Duodenal mucosa (tissue), 2 donors: Measurements from ENCODE around the gene CHCHD6.

Experiments
- H3K27ac ChIP-seq: one replicate; pipeline ENCODE4 v1.7.0; 2013; ENCODE audit warnings: low read depth, low read length
- H3K27me3 ChIP-seq, 2 donors: one replicate each; pipeline ENCODE4 v1.7.0; 2013; ENCODE audit warnings: low read length in 2 of 2, control low read depth in 1 of 2; ENCODE audit not compliant: insufficient read depth in 2 of 2, control insufficient read depth in 1 of 2
- H3K36me3 ChIP-seq, 2 donors: one replicate each; pipeline ENCODE4 v1.7.0; 2013; ENCODE audit warnings: low read length in 2 of 2, control low read depth in 1 of 2; ENCODE audit not compliant: insufficient read depth in 2 of 2, control insufficient read depth in 1 of 2
- H3K4me1 ChIP-seq, 2 donors: one replicate each; pipeline ENCODE4 v1.7.0; 2013; ENCODE audit warnings: low read length in 2 of 2, control low read depth in 1 of 2; ENCODE audit not compliant: insufficient read depth in 2 of 2, control insufficient read depth in 1 of 2
- H3K4me3 ChIP-seq, 2 donors: one replicate each; pipeline ENCODE4 v1.7.0; 2013; ENCODE audit warnings: low read length in 2 of 2, low read depth in 1 of 2
- H3K9ac ChIP-seq, 2 donors: one replicate each; pipeline ENCODE4 v1.7.0; 2013; ENCODE audit warnings: low read length in 2 of 2, low read depth in 1 of 2
- H3K9me3 ChIP-seq, 2 donors: one replicate each; pipeline ENCODE4 v1.7.0; 2013; ENCODE audit warnings: low read length in 2 of 2, control low read depth in 1 of 2; ENCODE audit not compliant: control insufficient read depth in 1 of 2

Gene CHCHD6

DNA sequence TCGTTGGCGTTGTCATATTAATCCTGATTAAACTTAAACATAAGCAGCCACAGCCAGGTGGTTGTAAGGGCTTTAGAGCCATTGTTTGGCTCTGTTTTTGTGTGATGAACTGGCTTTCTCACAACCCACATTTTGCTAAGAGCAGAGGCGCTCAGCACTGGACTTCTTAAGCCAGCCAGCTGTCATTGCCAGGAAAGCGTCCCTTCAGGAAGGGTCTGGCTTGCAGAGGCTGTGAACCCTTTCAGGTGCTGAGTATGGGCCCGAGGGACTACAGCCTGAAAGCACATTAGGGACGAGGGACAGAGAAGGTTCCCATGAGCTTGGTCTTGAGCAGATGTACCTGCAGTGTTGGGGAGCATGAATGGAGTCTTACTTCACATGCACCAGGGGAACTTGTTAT lies 112.3 kb downstream of the CHCHD6 start:
- Histone ChIP-seq H3K9me3 (no peaks in the 10 kb centered on the region), H3K27ac (no peak overlapping the region), H3K4me3 (no peak overlapping the region), H3K27me3 (no peaks in the 10 kb centered on the region), H3K9ac (no peak overlapping the region), H3K4me1 (peaks cover 0 to 2% of the 10 kb centered on the region in 2 donors), H3K36me3 (no peaks in the 10 kb centered on the region)

DNA sequence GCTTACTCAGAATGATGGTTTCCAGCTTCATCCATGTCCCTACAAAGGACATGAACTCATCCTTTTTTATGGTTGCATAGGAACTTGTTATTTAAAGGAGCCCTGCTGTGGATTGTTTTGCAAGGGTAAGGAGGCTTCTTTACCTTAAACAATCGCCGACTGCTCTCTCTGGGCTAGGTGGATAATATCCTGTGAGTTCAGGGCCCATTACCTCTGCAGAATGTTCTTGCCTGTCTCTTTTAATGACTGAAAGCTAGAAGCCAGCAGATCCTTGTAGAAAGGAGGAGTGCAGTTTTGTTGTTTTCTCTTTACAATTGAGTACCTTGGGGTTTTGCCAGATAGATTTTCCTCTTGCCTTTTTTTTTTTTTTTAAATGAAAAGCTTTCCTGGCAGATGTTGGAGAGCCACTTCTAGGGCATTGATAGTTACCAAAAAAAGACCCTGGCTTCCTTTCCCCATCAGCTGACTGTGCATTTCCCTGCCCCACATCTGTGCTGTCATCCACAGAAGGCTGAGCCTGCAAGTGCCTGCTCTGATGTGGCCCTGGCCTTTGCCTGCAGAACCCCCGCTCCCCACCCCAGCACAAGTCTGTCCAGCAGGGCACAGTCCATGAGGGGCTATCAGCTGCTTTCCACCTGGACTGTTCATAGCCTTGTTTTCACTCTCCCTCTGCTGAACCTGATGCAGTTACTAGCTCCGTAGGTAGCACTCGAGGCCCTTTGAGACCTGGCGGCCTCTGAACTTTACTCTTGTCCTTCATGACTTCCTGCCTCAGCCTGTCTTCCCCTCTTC lies 113.1 kb downstream of the CHCHD6 start:
- H3K4me1 ChIP-seq, result peaks cover 0 to 2% of the 10 kb centered on the region in 2 donors
- no peaks in the 10 kb centered on the region for H3K27me3 ChIP-seq
- no peak overlapping the region for H3K4me3 ChIP-seq
- H3K9me3 ChIP-seq, result no peaks in the 10 kb centered on the region
- H3K9ac ChIP-seq, result no peak overlapping the region
- no peaks in the 10 kb centered on the region for H3K36me3 ChIP-seq
- H3K27ac ChIP-seq, result no peak overlapping the region

DNA sequence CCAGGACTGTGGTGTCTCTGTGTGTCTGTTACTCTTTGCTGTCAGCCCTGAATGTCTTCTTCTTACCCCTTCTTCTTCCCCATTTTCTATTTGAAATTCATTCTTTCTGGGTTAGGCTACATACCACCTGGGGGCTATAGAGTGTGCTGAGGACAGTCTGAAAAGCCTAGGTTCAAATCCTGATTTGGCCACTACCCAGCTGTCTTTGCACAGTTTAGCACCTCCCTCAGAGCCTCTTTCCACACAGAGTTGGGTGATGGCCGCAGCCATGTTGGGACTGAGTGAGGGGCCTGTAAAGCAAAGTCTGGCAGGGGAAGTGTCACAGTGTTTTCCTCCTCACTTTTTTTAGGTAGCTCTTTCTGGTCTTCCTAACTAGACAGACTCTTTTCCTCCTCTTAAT lies 113.7 kb downstream of the CHCHD6 start:
- no peak overlapping the region for H3K27ac ChIP-seq
- H3K36me3 ChIP-seq, result no peaks in the 10 kb centered on the region

DNA sequence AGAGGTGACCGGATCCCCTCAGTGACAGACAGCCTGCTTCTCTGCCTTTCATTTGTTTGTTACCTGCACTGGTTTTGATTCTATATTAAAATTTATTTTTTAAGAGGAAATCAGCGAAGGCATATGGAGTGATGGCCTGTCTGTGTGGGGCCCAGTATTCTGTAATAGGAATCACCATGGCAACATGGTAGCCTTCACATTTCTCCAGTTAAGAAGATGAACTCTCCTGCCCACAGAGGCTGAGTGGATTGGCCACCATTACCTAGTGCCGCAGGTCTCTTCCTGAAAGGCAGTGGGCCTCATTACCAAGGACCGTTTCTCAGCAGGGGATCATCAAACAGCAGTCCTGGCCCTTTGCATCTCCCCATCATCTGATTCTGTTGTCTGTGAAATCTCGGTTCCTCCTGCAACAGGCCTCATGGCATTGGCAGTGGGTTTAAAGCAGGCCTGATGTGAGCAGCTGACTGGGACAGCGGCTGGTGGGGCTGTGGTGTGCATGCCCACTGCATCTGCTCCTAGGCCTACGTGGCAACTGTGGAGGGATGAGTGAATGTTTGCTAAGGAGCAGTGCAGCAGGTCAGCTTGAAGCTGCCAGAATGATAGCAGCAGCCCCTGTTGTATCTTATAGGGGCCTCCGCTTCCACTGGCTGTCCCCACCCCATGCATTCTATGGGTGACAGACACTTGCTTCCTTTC lies 114.5 kb downstream of the CHCHD6 start:
- Histone ChIP-seq H3K36me3 (no peaks in the 10 kb centered on the region), H3K4me3 (no peak overlapping the region), H3K27ac (no peak overlapping the region), H3K9me3 (no peaks in the 10 kb centered on the region), H3K9ac (no peak overlapping the region), H3K27me3 (no peaks in the 10 kb centered on the region), H3K4me1 (peaks cover 0 to 2% of the 10 kb centered on the region in 2 donors)

More for the DNA sequence above, 113.7 kb downstream of the CHCHD6 start:
- no peaks in the 10 kb centered on the region for H3K9me3 ChIP-seq
- H3K27me3 ChIP-seq, result no peaks in the 10 kb centered on the region
- H3K4me3 ChIP-seq, result no peak overlapping the region
- peaks cover 0 to 2% of the 10 kb centered on the region in 2 donors for H3K4me1 ChIP-seq
- H3K9ac ChIP-seq, result no peak overlapping the region

DNA sequence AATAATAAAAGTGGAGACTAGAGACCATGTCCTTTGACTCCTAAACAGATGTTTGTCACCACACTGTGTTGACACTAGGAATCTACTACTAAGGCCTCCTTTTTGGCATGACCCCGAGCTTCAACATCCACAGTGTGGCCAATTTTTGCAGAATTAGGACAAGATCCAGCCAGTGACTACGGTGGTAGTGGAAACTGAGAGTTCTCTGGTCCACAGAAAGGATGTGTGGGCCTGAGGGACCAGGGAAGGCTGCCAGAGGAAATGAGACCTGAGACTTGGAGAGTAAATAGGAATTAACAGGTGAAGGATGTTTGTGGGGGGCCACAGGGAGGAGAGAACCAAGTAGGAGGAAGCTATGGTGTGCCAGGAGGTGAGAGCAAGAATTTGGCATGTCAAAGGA lies 122.7 kb downstream of the CHCHD6 start:
- H3K27ac ChIP-seq, result no peak overlapping the region
- H3K9ac ChIP-seq, result no peak overlapping the region
- no peaks in the 10 kb centered on the region for H3K9me3 ChIP-seq
- no peaks in the 10 kb centered on the region for H3K4me1 ChIP-seq
- no peaks in the 10 kb centered on the region for H3K27me3 ChIP-seq
- no peaks in the 10 kb centered on the region for H3K36me3 ChIP-seq
- no peak overlapping the region for H3K4me3 ChIP-seq

DNA sequence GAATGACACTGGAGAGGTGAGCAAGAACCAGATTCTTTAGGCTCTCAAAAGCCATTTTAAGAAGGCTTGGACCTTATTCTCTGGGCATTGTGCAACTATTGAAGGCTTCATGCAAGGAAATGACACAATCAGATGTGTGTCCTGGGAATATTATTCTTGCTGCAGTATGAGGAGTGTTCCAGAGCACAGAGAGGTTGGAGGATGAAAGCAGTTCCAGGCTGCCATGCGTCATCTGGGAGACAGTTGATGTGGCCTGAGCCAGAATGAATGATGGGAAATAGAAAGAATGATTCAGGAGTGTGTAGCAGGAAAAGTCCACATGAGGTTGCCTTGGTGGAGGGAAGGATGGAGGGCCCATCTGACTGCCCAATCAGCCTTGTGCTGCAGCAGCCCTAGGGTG lies 123.1 kb downstream of the CHCHD6 start:
- Histone ChIP-seq H3K9ac (no peak overlapping the region), H3K4me1 (no peaks in the 10 kb centered on the region), H3K27ac (no peak overlapping the region), H3K9me3 (no peaks in the 10 kb centered on the region), H3K27me3 (no peaks in the 10 kb centered on the region), H3K36me3 (no peaks in the 10 kb centered on the region), H3K4me3 (no peak overlapping the region)

DNA sequence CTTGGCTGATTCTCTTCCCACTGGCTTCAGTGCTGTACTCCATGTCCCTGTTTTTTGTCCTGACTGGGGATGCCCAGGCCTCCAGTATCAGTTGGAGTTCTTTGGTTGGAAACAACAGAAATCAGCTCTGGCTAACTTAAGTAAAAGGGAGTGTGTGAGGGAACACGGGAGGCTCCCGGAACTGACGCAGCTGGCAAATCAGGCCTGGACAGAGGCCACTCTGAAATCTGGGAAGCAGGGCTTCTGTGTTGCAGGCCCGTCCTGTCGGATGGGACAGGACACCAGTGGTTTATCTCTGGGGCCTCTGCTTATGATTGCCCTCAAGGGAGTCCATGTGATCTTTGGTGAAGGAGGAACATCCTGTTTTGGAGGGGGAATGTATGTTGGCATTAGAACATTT lies 124.3 kb downstream of the CHCHD6 start:
- Histone ChIP-seq H3K36me3 (no peaks in the 10 kb centered on the region), H3K27ac (no peak overlapping the region), H3K9ac (no peak overlapping the region), H3K4me1 (no peaks in the 10 kb centered on the region), H3K4me3 (no peak overlapping the region), H3K27me3 (no peaks in the 10 kb centered on the region), H3K9me3 (no peaks in the 10 kb centered on the region)

DNA sequence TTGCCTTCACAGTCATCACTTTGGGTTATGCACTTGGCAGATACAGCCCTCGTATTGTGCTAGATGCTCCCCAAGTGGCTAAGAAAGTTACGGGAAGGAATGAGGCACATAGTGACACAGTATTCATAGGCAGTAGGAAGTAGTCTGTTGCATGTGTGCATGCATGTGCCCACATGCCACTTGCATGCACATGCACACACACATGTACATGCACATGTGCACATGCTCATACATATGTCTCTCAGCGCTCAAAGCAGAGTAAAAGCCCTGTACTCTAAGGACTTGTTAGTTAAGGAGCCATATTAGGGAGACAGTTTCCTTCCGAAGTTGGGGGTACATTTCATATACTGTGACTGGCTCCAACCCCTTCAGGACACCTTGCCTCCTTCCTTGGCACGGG lies 128.9 kb downstream of the CHCHD6 start:
- Histone ChIP-seq H3K27me3 (no peaks in the 10 kb centered on the region), H3K27ac (no peak overlapping the region), H3K4me3 (no peak overlapping the region), H3K9ac (no peak overlapping the region), H3K36me3 (no peaks in the 10 kb centered on the region), H3K9me3 (no peaks in the 10 kb centered on the region), H3K4me1 (no peaks in the 10 kb centered on the region)

DNA sequence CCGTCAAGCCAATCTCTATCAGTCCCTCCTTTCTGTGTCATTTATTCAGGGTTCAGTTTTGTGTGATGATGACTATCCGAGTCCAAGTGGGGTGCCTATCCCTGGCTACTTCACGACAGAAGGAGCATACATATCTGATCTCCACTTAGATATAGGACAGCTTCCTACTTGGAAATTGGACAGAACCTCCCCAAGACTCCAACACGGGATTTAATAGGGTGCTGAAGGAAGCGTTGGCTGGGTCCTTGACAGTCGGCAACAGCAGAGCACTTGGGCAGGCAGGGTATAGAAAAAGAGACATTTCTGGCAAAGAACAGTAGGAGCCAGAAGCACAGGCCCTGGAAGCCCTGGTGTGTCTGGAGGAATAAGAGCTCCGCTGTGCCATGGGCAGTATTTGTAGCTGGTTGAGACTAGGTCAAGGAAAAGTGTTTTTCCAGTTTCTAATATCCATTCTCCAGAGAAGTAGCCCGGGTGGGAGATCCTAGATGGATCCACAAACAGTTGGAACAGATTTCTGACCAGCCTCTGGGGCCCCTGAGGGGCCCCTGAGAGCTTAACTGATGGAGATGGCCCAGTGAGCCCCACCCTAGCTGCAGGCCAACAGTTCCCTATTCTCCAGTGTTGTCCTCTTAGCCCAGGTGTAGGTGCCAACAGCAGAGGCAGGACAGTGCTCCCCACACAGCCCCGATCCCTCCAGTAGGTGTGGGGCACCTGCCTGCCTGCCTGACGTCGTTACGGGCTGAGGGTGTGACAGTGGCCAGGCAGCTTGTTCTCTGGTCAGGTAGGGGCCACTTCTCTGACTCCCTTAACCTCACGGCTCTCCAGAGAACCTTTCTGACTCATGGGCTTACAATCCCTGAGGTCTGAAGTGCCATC lies 130.8 kb downstream of the CHCHD6 start:
- H3K4me1 ChIP-seq, result no peaks in the 10 kb centered on the region
- no peaks in the 10 kb centered on the region for H3K27me3 ChIP-seq
- H3K9ac ChIP-seq, result no peak overlapping the region
- no peak overlapping the region for H3K4me3 ChIP-seq
- no peaks in the 10 kb centered on the region for H3K9me3 ChIP-seq
- no peaks in the 10 kb centered on the region for H3K36me3 ChIP-seq
- no peak overlapping the region for H3K27ac ChIP-seq
